ENCODE results near the gene HECW1. TPM values are rescaled to one million over a fixed set of nuclear protein-coding genes. Genes with fewer than 3 reads are reported as not detected.
A peak's percentile ranks its signal among the peaks of the same experiment; 100 is the strongest.

HECW1 gene
- total RNA-seq, 1 donor from 2014 or later, result not detected

DNA sequence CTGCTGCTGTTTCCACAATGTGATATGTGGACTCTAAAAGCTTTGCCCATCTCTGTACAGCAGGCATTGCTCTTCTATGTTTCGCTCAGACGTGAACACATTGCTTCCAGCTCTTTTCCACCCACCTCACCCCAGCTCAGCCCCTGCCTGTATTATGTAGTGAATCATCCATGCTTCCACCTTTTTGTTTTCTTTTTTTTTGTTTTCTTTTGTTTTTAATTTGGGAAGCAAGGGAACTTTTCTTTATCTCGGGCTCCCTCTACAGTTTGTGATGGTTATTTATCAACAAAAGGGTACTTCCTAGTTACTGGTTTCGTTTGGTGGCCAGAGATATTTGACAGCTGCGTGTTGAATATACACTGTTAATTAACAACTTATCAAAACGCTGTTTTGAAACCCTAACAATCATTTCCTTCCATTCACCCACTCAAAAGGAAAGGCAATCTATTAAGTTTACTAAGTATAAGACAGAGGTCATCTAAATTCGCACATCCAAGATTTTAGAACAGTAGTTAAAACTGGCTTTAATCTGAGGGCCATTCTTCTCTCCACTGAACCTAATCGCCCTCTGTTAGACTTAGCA, 342.6 kb downstream of the HECW1 start:
- H3K4me3 ChIP-seq (ENCODE audit: low read depth, low read length), result no peak overlapping the region
- TF ChIP-seq, protein P1, sequence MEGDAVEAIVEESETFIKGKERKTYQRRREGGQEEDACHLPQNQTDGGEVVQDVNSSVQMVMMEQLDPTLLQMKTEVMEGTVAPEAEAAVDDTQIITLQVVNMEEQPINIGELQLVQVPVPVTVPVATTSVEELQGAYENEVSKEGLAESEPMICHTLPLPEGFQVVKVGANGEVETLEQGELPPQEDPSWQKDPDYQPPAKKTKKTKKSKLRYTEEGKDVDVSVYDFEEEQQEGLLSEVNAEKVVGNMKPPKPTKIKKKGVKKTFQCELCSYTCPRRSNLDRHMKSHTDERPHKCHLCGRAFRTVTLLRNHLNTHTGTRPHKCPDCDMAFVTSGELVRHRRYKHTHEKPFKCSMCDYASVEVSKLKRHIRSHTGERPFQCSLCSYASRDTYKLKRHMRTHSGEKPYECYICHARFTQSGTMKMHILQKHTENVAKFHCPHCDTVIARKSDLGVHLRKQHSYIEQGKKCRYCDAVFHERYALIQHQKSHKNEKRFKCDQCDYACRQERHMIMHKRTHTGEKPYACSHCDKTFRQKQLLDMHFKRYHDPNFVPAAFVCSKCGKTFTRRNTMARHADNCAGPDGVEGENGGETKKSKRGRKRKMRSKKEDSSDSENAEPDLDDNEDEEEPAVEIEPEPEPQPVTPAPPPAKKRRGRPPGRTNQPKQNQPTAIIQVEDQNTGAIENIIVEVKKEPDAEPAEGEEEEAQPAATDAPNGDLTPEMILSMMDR (conservative IDR thresholded peaks at IDR 0.05; ENCODE audit: low read depth, low read length), result peak; percentile 60
- DNase-seq (ENCODE audit: low read depth), result peak; percentile 45

DNA sequence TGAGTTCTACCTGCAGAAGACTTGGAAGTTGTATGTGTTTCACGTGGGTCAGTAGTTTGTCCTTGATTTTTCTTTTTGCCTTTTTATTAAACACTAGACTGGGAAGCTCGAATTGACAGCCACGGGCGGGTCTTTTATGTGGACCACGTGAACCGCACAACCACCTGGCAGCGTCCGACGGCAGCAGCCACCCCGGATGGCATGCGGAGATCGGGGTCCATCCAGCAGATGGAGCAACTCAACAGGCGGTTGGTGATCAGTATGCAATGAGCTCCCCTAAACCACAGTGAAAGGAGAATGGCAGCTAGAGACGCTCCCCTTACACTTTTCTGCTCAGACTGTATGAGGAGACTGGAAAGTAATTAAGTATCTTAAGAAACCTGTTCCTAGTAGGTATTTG, 343.8 kb downstream of the HECW1 start:
- no peak overlapping the region for H3K4me3 ChIP-seq (ENCODE audit: low read depth, low read length)
- TF ChIP-seq, protein P1 (conservative IDR thresholded peaks at IDR 0.05; ENCODE audit: low read depth, low read length), result no peak
- DNase-seq (ENCODE audit: low read depth), result no peak

DNA sequence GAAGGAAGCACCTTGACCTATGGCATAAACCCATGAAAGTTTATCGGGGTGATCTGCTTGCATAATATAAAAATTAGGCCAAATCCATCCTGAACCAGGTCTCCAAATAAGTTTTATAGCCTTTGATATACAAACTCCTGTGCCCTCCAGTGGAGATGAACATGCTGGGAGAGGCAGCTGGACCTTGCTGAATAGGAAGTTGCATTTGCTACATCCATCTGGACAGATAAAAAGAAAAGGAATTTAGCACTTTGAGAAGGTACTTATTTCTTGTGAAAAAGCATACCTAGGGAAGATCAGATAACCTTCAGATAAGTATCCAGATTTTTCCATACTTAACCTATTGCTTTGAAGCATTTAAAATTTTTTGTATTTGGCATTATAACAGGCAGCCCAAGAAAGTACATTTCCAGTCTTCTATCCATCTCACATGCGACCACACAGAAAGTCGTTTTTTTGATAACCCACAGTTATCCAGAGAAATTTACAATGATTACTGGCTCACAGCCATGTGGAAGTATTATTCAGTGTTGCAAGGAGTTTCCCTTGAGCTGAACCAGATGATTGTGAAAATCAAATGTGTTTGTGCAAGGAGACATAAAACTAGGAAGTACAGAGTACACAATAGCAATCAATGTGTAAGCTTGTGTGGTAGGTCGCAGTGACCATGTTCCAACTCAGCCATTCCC, 346.0 kb downstream of the HECW1 start:
- H3K4me3 ChIP-seq (ENCODE audit: low read depth, low read length), result no peak overlapping the region
- TF ChIP-seq, protein P1 (conservative IDR thresholded peaks at IDR 0.05; ENCODE audit: low read depth, low read length), result no peak
- DNase-seq (ENCODE audit: low read depth), result no peak

GRCh38 chr7:43459019-43459337, 346.5 kb downstream of the HECW1 start:
- no peak for DNase-seq (ENCODE audit: low read depth)
- no peak overlapping the region for H3K4me3 ChIP-seq (ENCODE audit: low read depth, low read length)
- TF ChIP-seq, protein P1 (conservative IDR thresholded peaks at IDR 0.05; ENCODE audit: low read depth, low read length), result no peak

DNA sequence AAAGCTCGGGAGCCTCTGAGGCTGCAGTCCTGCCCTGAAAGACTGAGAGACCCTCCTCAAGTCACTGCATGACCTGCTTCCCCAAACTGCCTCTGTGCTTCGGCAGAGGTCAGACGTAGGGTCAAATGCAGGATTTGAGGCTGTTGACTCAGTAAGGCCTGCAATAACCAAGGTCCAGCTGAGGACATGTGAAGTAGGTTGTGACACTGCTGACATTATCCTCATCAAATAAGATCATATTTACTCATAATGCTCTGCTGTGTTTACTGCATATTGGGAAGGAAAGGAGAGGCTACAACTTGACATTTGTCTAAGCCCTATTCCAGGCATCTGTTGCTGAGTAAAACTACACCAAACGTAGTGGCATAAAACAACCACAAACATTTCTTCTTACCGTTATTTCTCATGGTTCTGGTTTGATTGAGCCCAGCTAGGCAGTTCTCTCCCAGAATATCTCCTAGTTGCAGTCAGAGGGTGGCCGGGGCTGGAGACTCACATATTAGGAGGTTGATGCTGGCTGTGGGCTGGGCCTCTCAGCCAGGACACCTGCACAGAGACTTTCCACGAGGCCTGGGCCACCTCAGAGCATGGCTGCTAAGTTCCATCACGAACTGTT, 348.4 kb downstream of the HECW1 start:
- TF ChIP-seq, protein P1 (conservative IDR thresholded peaks at IDR 0.05; ENCODE audit: low read depth, low read length), result no peak
- H3K4me3 ChIP-seq (ENCODE audit: low read depth, low read length), result no peak overlapping the region
- DNase-seq (ENCODE audit: low read depth), result no peak

DNA sequence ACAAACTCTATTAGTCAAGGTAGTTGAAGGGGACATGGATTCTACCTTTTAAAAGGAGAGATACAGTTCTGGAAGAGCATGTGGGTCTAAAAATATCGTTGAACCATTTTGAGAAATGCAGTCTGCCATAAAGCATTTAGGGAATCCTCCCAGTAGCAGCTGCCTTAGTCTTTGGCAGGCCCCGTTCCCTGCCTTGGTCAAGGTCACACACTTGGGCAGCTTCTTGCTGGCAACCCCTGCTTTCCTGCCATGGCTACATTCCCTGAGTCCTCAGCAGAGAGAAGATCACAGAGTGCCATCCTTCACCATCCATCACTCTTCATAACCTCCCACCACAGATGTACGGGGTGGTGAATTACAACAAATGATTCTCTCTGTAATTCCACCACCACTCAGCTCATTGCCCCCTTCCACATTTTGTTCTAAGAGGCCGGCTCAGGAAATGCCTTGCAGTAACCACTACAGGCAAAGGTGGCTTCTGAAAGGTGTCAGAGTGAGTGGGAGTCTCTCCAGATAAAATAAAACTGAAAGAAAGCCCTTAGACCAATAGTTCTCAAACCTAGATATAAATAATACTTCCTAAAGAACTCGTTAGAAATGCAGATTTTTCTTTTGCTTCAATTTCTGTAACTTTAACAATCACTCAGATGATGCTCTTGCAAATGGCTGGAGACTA, 349.0 kb downstream of the HECW1 start:
- H3K4me3 ChIP-seq (ENCODE audit: low read depth, low read length), result no peak overlapping the region
- TF ChIP-seq, protein P1 (conservative IDR thresholded peaks at IDR 0.05; ENCODE audit: low read depth, low read length), result no peak
- DNase-seq (ENCODE audit: low read depth), result no peak

All from epithelial cell of proximal tubule (primary cell).